Esophagus squamous epithelium (tissue), 5 donors: ENCODE results near the gene CMTM3. TPM values are rescaled to one million over a fixed set of nuclear protein-coding genes. Genes with fewer than 3 reads are reported as not detected.

Experiments used
- DNase-seq: peaks from one replicate; lab custom pipeline; 2025; lab: John Stamatoyannopoulos, UW
- H3K27ac ChIP-seq, 4 donors: fragments of 200-600 bp; sonication (generic); one replicate each; pipeline ENCODE4 v1.5.1; 2016 to 2019; ENCODE audit warnings: mild to moderate bottlenecking in 1 of 4
- H3K27me3 ChIP-seq, 4 donors: fragments of 200-600 bp; sonication (generic); 1 replicate in 3 of 4; 2 replicates in 1 of 4; pipeline versions ENCODE4 v1.5.1 to v1.6.0; 2017 to 2021; ENCODE audit warnings: antibody characterized with exemption in 1 of 4
- H3K36me3 ChIP-seq, 3 donors: fragments of 200-600 bp; sonication (generic); one replicate each; pipeline ENCODE4 v1.5.1; 2016 to 2019
- H3K4me1 ChIP-seq, 3 donors: fragments of 200-600 bp; sonication (generic); one replicate each; pipeline ENCODE4 v1.5.1; 2017 to 2019
- H3K4me3 ChIP-seq, 4 donors: fragments of 200-600 bp; sonication (generic); 1 replicate in 3 of 4; 2 replicates in 1 of 4; pipeline ENCODE4 v1.5.1; 2016 to 2019; ENCODE audit warnings: mild to moderate bottlenecking in 2 of 4, moderate library complexity in 1 of 4
- H3K9me3 ChIP-seq, 3 donors: fragments of 200-600 bp; sonication (generic); one replicate each; pipeline ENCODE4 v1.5.1; 2016 to 2019
- CTCF ChIP-seq, 6 experiments: fragments of 450-650 bp in 4 of 6; fragments of 200-600 bp in 2 of 6; sonication (generic) in 2 of 6; IDR thresholded peaks; one replicate each; pipeline ENCODE4 v1.5.1; 2016 to 2019; ENCODE audit warnings: antibody characterized with exemption in 6 of 6, mild to moderate bottlenecking in 4 of 6, moderate library complexity in 4 of 6
- POLR2A ChIP-seq, 4 donors: fragments of 450-650 bp; IDR thresholded peaks; one replicate each; pipeline ENCODE4 v1.6.1; 2017; ENCODE audit warnings: antibody characterized with exemption in 4 of 4, mild to moderate bottlenecking in 4 of 4, moderate library complexity in 3 of 4
- WGBS, 2 donors: methylation state at CpG; one replicate each; pipeline ENCODE4 v1.1.5; 2018; 5-methylcytosine and 5-hydroxymethylcytosine counted together
- intact Hi-C: fragments of 100-400 bp; cut with DNase I; formaldehyde crosslinking; loops from one replicate; pipeline ENCODE4 v1.15.0; 2022
- total RNA-seq, 4 donors: library from RNA; depleted of rRNA; stranded (reverse); fragments of >200 nt; gene quantifications; one replicate each; pipeline ENCODE4 v1.1.0, GENCODE V29; 2016
- donor health status: DM: yes; HTN: yes; CAD: no.

Gene CMTM3
- total RNA-seq, 4 donors from 2014 or later: 4.0 to 19.6 (median 8.9) TPM

- H3K36me3 ChIP-seq: no peaks in the 10 kb centered on the region
- H3K4me3 ChIP-seq: no peak overlapping the region
- H3K4me1 ChIP-seq: peaks cover 7 to 32% (median 14%) of the 10 kb centered on the region in 3 donors
- WGBS, 2 donors: 60 to 67% methylated on average over 3 of the region's 3 CpGs
- intact Hi-C loops: no loop called here
- peaks cover 0 to 31% (median 0%) of the 10 kb centered on the region in 4 donors for H3K27me3 ChIP-seq
- no peak for DNase-seq
- no peaks in the 10 kb centered on the region for H3K9me3 ChIP-seq
- H3K27ac ChIP-seq: no peak overlapping the region
- TF ChIP-seq POLR2A (IDR thresholded peaks at IDR 0.05): no peak
- TF ChIP-seq CTCF (IDR thresholded peaks at IDR 0.05): no peak
Measured at GRCh38 chr16:66581246-66581952, 23.1 kb upstream of the CMTM3 start.

- TF ChIP-seq CTCF (IDR thresholded peaks at IDR 0.05): no peak
- TF ChIP-seq POLR2A (IDR thresholded peaks at IDR 0.05): no peak
- no peak for DNase-seq
- Histone ChIP-seq H3K36me3 (no peaks in the 10 kb centered on the region), H3K9me3 (no peaks in the 10 kb centered on the region), H3K27ac (no peak overlapping the region), H3K4me1 (peaks cover 0 to 21% (median 3%) of the 10 kb centered on the region in 3 donors), H3K4me3 (no peak overlapping the region), H3K27me3 (no peaks in the 10 kb centered on the region)
- 67 to 69% methylated on average over 10 of the region's 10 CpGs for WGBS, 2 donors
- intact Hi-C loops: no loop called here
Measured at GRCh38 chr16:66585481-66586239, 18.8 kb upstream of the CMTM3 start.

- intact Hi-C loops: no loop called here
Measured at GRCh38 chr16:66587881-66588600, 16.5 kb upstream of the CMTM3 start.

GRCh38 chr16:66588981-66589713 is 15.4 kb upstream of the CMTM3 start:
- DNase-seq: no peak
- 50 to 93% methylated on average over 1 to 3 of the region's 8 CpGs for WGBS, 2 donors
- no peak overlapping the region for H3K4me3 ChIP-seq

More at GRCh38 chr16:66587881-66588600, 16.5 kb upstream of the CMTM3 start:
- no peaks in the 10 kb centered on the region for H3K9me3 ChIP-seq
- DNase-seq: no peak
- no peaks in the 10 kb centered on the region for H3K36me3 ChIP-seq
- no peaks in the 10 kb centered on the region for H3K27me3 ChIP-seq
- peaks cover 0 to 12% (median 3%) of the 10 kb centered on the region in 3 donors for H3K4me1 ChIP-seq
- WGBS, 2 donors: 66 to 73% methylated on average over 7 of the region's 7 CpGs
- H3K4me3 ChIP-seq: no peak overlapping the region
- TF ChIP-seq POLR2A (IDR thresholded peaks at IDR 0.05) (no peak), CTCF (IDR thresholded peaks at IDR 0.05) (no peak)
- no peak overlapping the region for H3K27ac ChIP-seq

More at GRCh38 chr16:66588981-66589713, 15.4 kb upstream of the CMTM3 start:
- TF ChIP-seq CTCF (IDR thresholded peaks at IDR 0.05) (peak in 5 of 6 experiments; percentile 25 to 70 (median 51)), POLR2A (IDR thresholded peaks at IDR 0.05) (no peak)
- no peaks in the 10 kb centered on the region for H3K27me3 ChIP-seq
- H3K27ac ChIP-seq: no peak overlapping the region
- H3K4me1 ChIP-seq: peaks cover 0 to 12% (median 3%) of the 10 kb centered on the region in 3 donors
- no peaks in the 10 kb centered on the region for H3K9me3 ChIP-seq
- no peaks in the 10 kb centered on the region for H3K36me3 ChIP-seq
- intact Hi-C loops: no loop called here
